Erythroblast (primary cell): ENCODE data around the gene ZMPSTE24.

ENCODE experiments used
- GATA1 ChIP-seq: IDR thresholded peaks from 2 replicates; pipeline ENCODE4 v1.6.1; 2011; ENCODE audit warnings: low read depth, mild to moderate bottlenecking, control low read depth, low read length, moderate library complexity
- POLR2A ChIP-seq: IDR thresholded peaks from 2 replicates; pipeline ENCODE4 v1.6.1; 2011; ENCODE audit warnings: mild to moderate bottlenecking, low read length

GRCh38 chr1:40338745-40339419, 80.8 kb downstream of the ZMPSTE24 start:
- TF ChIP-seq POLR2A (no peak), GATA1 (no peak)
